Endodermal cell (in vitro differentiated cells): ENCODE data around the gene RPL18. TPM values are rescaled to one million over a fixed set of nuclear protein-coding genes. Genes with fewer than 3 reads are reported as not detected.

ENCODE experiments used
- DNase-seq: peaks from one replicate; pipeline ENCODE4 v3.0.0-alpha.2; 2017
- H3K27ac ChIP-seq: 2 replicates; pipeline ENCODE4 v1.5.1; 2013; ENCODE audit warnings: mild to moderate bottlenecking, low read depth, low read length, moderate library complexity
- H3K27me3 ChIP-seq: 2 replicates; pipeline ENCODE4 v1.6.1; 2013; ENCODE audit warnings: mild to moderate bottlenecking, low read length, moderate library complexity; ENCODE audit not compliant: insufficient read depth, control insufficient read depth, poor library complexity, severe bottlenecking
- H3K36me3 ChIP-seq: 2 replicates; pipeline ENCODE4 v1.7.0; 2013; ENCODE audit warnings: mild to moderate bottlenecking, low read length, moderate library complexity; ENCODE audit not compliant: control insufficient read depth, insufficient read depth
- H3K4me1 ChIP-seq: one replicate; pipeline ENCODE4 v1.7.0; 2013; ENCODE audit warnings: low read length; ENCODE audit not compliant: control insufficient read depth, insufficient read depth
- H3K4me3 ChIP-seq: 2 replicates; pipeline ENCODE4 v1.5.1; 2013; ENCODE audit warnings: mild to moderate bottlenecking, low read length, moderate library complexity
- H3K9ac ChIP-seq: 2 replicates; pipeline ENCODE4 v1.6.1; 2013; ENCODE audit warnings: mild to moderate bottlenecking, low read length, moderate library complexity; ENCODE audit not compliant: poor library complexity, severe bottlenecking; ENCODE audit errors: extremely low read depth
- H3K9me3 ChIP-seq: 2 replicates; pipeline ENCODE4 v1.6.1; 2013; ENCODE audit warnings: mild to moderate bottlenecking, low read length, moderate library complexity; ENCODE audit not compliant: control insufficient read depth
- H3K27ac Mint-ChIP-seq: 2 replicates; pipeline ENCODE4 v1.8.0; 2020; ENCODE audit warnings: mixed read lengths
- H3K27me3 Mint-ChIP-seq: 2 replicates; pipeline ENCODE4 v1.8.0; 2021; ENCODE audit warnings: mild to moderate bottlenecking, mixed read lengths; ENCODE audit not compliant: insufficient read depth
- H3K36me3 Mint-ChIP-seq: 2 replicates; pipeline ENCODE4 v1.8.0; 2020; ENCODE audit warnings: low read depth, mixed read lengths
- H3K4me1 Mint-ChIP-seq: 2 replicates; pipeline ENCODE4 v1.8.0; 2020; ENCODE audit warnings: mixed read lengths
- H3K4me3 Mint-ChIP-seq: 2 replicates; pipeline ENCODE4 v1.8.0; 2020; ENCODE audit warnings: mild to moderate bottlenecking, moderate library complexity, mixed read lengths
- H3K9me3 Mint-ChIP-seq: 2 replicates; pipeline ENCODE4 v1.8.0; 2020; ENCODE audit warnings: mild to moderate bottlenecking, mixed read lengths
- CTCF ChIP-seq: fragments of 200-600 bp; sonication (generic); conservative IDR thresholded peaks from 2 replicates; pipeline ENCODE4 v1.5.0; 2021; ENCODE audit warnings: antibody characterized with exemption, mild to moderate bottlenecking
- WGBS, 2 experiments: methylation state at CpG; one replicate each; pipeline versions ENCODE4 v1.1.5 to v1.1.7; 2013; ENCODE audit warnings: missing lambda C conversion rate in 2 of 2, mixed read lengths in 1 of 2; ENCODE audit not compliant: insufficient coverage in 1 of 2, insufficient read length in 1 of 2; 5-methylcytosine and 5-hydroxymethylcytosine counted together
- total RNA-seq, 2 donors: library from RNA; stranded (reverse); fragmentation: NEBNext Ultra II Directional in 1 of 2; extraction: Animal tissue kit (Norgen Biotek cat#: 25700) in 1 of 2; gene quantifications; 2 replicates in 1 of 2; 3 replicates in 1 of 2; pipeline ENCODE4 v1.2.1, GENCODE V29; 2021

The RPL18 gene
- total RNA-seq, 2 donors from 2014 or later, result 1,531 to 1,574 TPM

- 96 to 100% methylated on average over 6 of the region's 6 CpGs for WGBS, 2 experiments
- Histone ChIP-seq H3K4me1 (no peaks in the 10 kb centered on the region), H3K27ac (no peak overlapping the region), H3K9ac (no peak overlapping the region), H3K36me3 (no peaks in the 10 kb centered on the region), H3K9me3 (no peaks in the 10 kb centered on the region), H3K27me3 (no peaks in the 10 kb centered on the region), H3K4me3 (no peak overlapping the region)
- Mint-ChIP-seq H3K9me3 (peaks cover 4% of the 10 kb centered on the region), H3K27me3 (peaks cover 7% of the 10 kb centered on the region), H3K27ac (no peak overlapping the region), H3K36me3 (no peaks in the 10 kb centered on the region), H3K4me1 (no peaks in the 10 kb centered on the region), H3K4me3 (no peak overlapping the region)
- no peak for TF ChIP-seq CTCF
- no peak for DNase-seq
Observed at GRCh38 chr19:48665786-48666185, 46.8 kb upstream of the RPL18 start.

- H3K27me3 Mint-ChIP-seq, result peaks cover 7% of the 10 kb centered on the region
- H3K4me1 Mint-ChIP-seq, result no peaks in the 10 kb centered on the region
- Histone ChIP-seq H3K9me3 (no peaks in the 10 kb centered on the region), H3K27me3 (no peaks in the 10 kb centered on the region), H3K4me3 (no peak overlapping the region), H3K27ac (no peak overlapping the region), H3K4me1 (no peaks in the 10 kb centered on the region), H3K36me3 (no peaks in the 10 kb centered on the region), H3K9ac (no peak overlapping the region)
- H3K4me3 Mint-ChIP-seq, result no peak overlapping the region
- H3K9me3 Mint-ChIP-seq, result peaks cover 6% of the 10 kb centered on the region
- no peak for TF ChIP-seq CTCF
- no peak for DNase-seq
- WGBS, 2 experiments, result 86 to 87% methylated on average over 13 to 14 of the region's 14 CpGs
- no peak overlapping the region for H3K27ac Mint-ChIP-seq
- H3K36me3 Mint-ChIP-seq, result no peaks in the 10 kb centered on the region
Observed at GRCh38 chr19:48664476-48664875, 45.5 kb upstream of the RPL18 start.

GRCh38 chr19:48663667-48664066, 44.7 kb upstream of the RPL18 start:
- Histone ChIP-seq H3K36me3 (no peaks in the 10 kb centered on the region), H3K9me3 (no peaks in the 10 kb centered on the region), H3K4me3 (no peak overlapping the region), H3K27me3 (no peaks in the 10 kb centered on the region), H3K4me1 (no peaks in the 10 kb centered on the region), H3K27ac (no peak overlapping the region), H3K9ac (no peak overlapping the region)
- WGBS, 2 experiments, result 84 to 95% methylated on average over 3 to 4 of the region's 4 CpGs
- no peak overlapping the region for H3K27ac Mint-ChIP-seq
- H3K4me1 Mint-ChIP-seq, result no peaks in the 10 kb centered on the region
- no peaks in the 10 kb centered on the region for H3K36me3 Mint-ChIP-seq
- no peak overlapping the region for H3K4me3 Mint-ChIP-seq
- no peak for TF ChIP-seq CTCF
- peaks cover 6% of the 10 kb centered on the region for H3K9me3 Mint-ChIP-seq
- DNase-seq, result no peak
- H3K27me3 Mint-ChIP-seq, result peaks cover 7% of the 10 kb centered on the region
